Stimulated activated memory B cell treated with anti-CD40 and anti-IgM and Interleukin-4, amounts not matched to agents 10 μg/mL and 1 μg/mL and 100 μg/mL, for 72 hours (primary cell): ENCODE measurements around the gene ZNF549.

ENCODE experiments used
- ATAC-seq: fragments of 150-1000 bp; cut with Tn5 transposase; 2 replicates; pipeline ENCODE4 v1.10.0; 2021
- H3K27ac Mint-ChIP-seq: one replicate; pipeline ENCODE4 v1.8.0; 2022; ENCODE audit warnings: mild to moderate bottlenecking, mixed read lengths
- H3K27me3 Mint-ChIP-seq: one replicate; pipeline ENCODE4 v1.8.0; 2022; ENCODE audit warnings: mixed read lengths
- H3K36me3 Mint-ChIP-seq: one replicate; pipeline ENCODE4 v1.8.0; 2022; ENCODE audit warnings: mixed read lengths
- H3K4me1 Mint-ChIP-seq: one replicate; pipeline ENCODE4 v1.8.0; 2022; ENCODE audit warnings: mixed read lengths
- H3K4me3 Mint-ChIP-seq: one replicate; pipeline ENCODE4 v1.8.0; 2022; ENCODE audit warnings: mild to moderate bottlenecking, moderate library complexity, mixed read lengths
- H3K9me3 Mint-ChIP-seq: one replicate; pipeline ENCODE4 v1.8.0; 2022; ENCODE audit warnings: mixed read lengths

The ZNF549 gene

DNA sequence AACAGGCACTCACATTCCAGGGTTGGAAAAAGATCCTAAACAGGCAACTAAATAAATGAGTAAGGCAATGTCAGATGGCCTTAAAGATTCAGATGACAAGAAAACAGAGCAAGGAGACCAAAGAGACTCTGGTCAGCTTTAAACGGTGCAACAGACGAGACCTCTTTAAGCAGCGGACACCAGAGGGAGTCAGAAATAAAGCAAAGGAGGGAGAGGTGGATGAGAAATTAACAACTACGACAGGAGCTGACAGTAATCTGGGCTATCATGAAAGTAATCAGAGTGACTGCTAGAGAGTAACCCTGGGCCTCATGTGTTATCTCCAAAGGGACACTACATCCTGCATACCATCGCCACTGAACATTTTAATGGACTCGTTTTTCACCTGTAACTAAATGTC lies 31.4 kb downstream of the ZNF549 start:
- Mint-ChIP-seq H3K27ac (peak overlapping the region; percentile 81), H3K4me3 (peak overlapping the region; percentile 95), H3K9me3 (peaks cover 6% of the 10 kb centered on the region), H3K4me1 (peaks cover 32% of the 10 kb centered on the region), H3K27me3 (no peaks in the 10 kb centered on the region), H3K36me3 (peaks cover 41% of the 10 kb centered on the region)
- ATAC-seq: no peak

DNA sequence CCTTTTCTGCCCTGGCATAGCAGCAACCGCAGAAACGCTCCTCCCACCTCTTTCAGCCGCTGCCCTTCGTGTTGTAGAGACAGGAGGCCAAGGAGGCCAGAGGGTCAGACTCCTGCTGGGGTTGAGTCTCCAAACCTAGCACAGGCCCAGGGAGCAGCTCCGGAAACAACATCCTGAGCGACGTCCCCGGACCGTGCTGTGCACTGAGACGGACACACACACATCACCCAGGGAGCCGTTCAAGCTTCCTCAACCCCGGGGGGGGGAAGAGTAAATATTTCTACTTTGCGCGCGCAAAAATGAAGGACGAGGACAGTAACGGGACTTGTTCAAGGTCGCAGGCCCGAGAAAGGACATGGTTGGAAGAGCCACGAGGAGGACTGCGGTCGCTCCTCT lies 31.9 kb downstream of the ZNF549 start:
- peak overlapping the region; percentile 81 for H3K27ac Mint-ChIP-seq
- peak overlapping the region; percentile 95 for H3K4me3 Mint-ChIP-seq
- H3K4me1 Mint-ChIP-seq: peaks cover 32% of the 10 kb centered on the region
- H3K27me3 Mint-ChIP-seq: no peaks in the 10 kb centered on the region
- peaks cover 39% of the 10 kb centered on the region for H3K36me3 Mint-ChIP-seq
- H3K9me3 Mint-ChIP-seq: peaks cover 9% of the 10 kb centered on the region
- peak; percentile 57 for ATAC-seq

DNA sequence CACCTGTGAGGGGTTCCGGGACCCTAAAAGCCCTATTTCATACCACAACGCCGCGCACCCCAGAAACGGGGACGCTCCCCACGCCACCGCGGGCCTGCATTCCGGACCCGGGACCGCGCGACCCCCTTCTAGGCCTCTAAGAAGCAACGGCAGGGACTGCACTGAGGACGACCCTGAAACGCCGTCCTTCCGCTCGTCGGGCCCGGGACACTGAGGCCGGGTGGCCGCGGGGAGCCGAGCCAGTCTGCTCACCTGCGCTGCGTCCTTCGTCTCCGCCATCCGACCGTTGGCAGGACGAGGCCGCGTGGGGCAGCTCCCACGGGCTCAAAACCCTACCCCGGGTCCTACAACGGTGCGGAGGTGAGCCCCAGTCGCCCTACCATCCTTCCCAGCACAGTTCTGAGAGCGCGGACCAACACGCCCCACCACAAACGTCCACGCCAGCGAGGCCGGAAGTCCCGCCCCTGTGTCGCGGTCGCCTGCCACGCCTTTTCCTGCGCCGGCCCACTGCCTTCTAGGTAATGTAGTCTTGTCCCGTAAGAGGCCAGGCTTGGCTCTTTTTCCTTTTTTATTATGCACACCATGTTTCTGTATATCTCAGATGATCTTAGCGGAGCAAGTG lies 32.4 kb downstream of the ZNF549 start, which contains the start of gene ZNF550:
Gene ZNF550 (minus strand): TSS at position 460 of the 622 bp plus-strand sequence. CDS start 181 bp downstream, at position 279.
- Mint-ChIP-seq H3K27ac (peak within 1 kb of the TSS; percentile 81), H3K27me3 (no peaks in the 10 kb centered on the region), H3K9me3 (peaks cover 9% of the 10 kb centered on the region), H3K4me1 (peaks cover 32% of the 10 kb centered on the region), H3K36me3 (peaks cover 34% of the 10 kb centered on the region), H3K4me3 (peak within 1 kb of the TSS; percentile 95)
- peak; percentile 99 for ATAC-seq

DNA sequence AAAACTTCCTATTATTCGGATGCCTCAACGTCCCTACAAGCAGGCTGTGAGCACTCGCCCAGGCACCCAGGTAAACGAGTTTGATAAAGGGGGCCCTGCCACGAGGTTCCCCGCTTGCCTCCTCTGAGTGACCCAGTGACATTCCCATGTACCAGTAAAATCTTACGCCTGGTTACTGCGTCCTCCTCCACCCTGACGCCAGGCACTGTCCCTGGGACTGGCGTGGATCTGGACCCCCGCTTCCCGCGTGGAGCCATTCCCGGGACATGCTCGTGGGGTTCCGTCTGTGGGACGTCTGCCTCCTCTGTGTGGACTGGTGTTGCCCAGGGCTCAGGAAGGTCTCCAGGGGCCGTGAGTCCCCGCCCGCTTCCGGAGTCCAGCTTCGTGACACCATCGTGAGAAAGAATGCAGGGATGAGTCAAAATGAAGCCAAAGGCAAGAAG lies 32.9 kb downstream of the ZNF549 start:
- Mint-ChIP-seq H3K4me1 (peaks cover 32% of the 10 kb centered on the region), H3K36me3 (peaks cover 29% of the 10 kb centered on the region), H3K27ac (peak overlapping the region; percentile 81), H3K4me3 (peak overlapping the region; percentile 95), H3K9me3 (peaks cover 10% of the 10 kb centered on the region), H3K27me3 (no peaks in the 10 kb centered on the region)
- peak; percentile 24 for ATAC-seq

GRCh38 chr19:57563547-57563946 lies 36.4 kb downstream of the ZNF549 start:
- H3K4me3 Mint-ChIP-seq: no peak overlapping the region
- H3K9me3 Mint-ChIP-seq: peaks cover 21% of the 10 kb centered on the region
- no peak for ATAC-seq
- peaks cover 18% of the 10 kb centered on the region for H3K4me1 Mint-ChIP-seq
- no peaks in the 10 kb centered on the region for H3K27me3 Mint-ChIP-seq
- H3K36me3 Mint-ChIP-seq: peaks cover 11% of the 10 kb centered on the region
- H3K27ac Mint-ChIP-seq: no peak overlapping the region

GRCh38 chr19:57566396-57567265 lies 39.5 kb downstream of the ZNF549 start:
- no peak overlapping the region for H3K4me3 Mint-ChIP-seq
- H3K4me1 Mint-ChIP-seq: no peaks in the 10 kb centered on the region
- H3K36me3 Mint-ChIP-seq: peaks cover 27% of the 10 kb centered on the region
- no peak overlapping the region for H3K27ac Mint-ChIP-seq
- no peaks in the 10 kb centered on the region for H3K27me3 Mint-ChIP-seq
- peaks cover 30% of the 10 kb centered on the region for H3K9me3 Mint-ChIP-seq
- no peak for ATAC-seq

GRCh38 chr19:57570707-57571106 lies 43.6 kb downstream of the ZNF549 start:
- no peaks in the 10 kb centered on the region for H3K27me3 Mint-ChIP-seq
- no peak for ATAC-seq
- no peak overlapping the region for H3K27ac Mint-ChIP-seq
- H3K36me3 Mint-ChIP-seq: peaks cover 61% of the 10 kb centered on the region
- no peaks in the 10 kb centered on the region for H3K4me1 Mint-ChIP-seq
- peaks cover 36% of the 10 kb centered on the region for H3K9me3 Mint-ChIP-seq
- no peak overlapping the region for H3K4me3 Mint-ChIP-seq

GRCh38 chr19:57572415-57572947 lies 45.3 kb downstream of the ZNF549 start:
- H3K36me3 Mint-ChIP-seq: peaks cover 75% of the 10 kb centered on the region
- H3K4me3 Mint-ChIP-seq: no peak overlapping the region
- H3K27ac Mint-ChIP-seq: no peak overlapping the region
- no peaks in the 10 kb centered on the region for H3K27me3 Mint-ChIP-seq
- peaks cover 46% of the 10 kb centered on the region for H3K9me3 Mint-ChIP-seq
- H3K4me1 Mint-ChIP-seq: peaks cover 16% of the 10 kb centered on the region
- ATAC-seq: no peak

GRCh38 chr19:57576661-57577060 lies 49.5 kb downstream of the ZNF549 start:
- Mint-ChIP-seq H3K36me3 (peaks cover 64% of the 10 kb centered on the region), H3K27me3 (no peaks in the 10 kb centered on the region), H3K27ac (no peak overlapping the region), H3K9me3 (peaks cover 37% of the 10 kb centered on the region), H3K4me1 (peaks cover 31% of the 10 kb centered on the region), H3K4me3 (no peak overlapping the region)
- ATAC-seq: no peak

DNA sequence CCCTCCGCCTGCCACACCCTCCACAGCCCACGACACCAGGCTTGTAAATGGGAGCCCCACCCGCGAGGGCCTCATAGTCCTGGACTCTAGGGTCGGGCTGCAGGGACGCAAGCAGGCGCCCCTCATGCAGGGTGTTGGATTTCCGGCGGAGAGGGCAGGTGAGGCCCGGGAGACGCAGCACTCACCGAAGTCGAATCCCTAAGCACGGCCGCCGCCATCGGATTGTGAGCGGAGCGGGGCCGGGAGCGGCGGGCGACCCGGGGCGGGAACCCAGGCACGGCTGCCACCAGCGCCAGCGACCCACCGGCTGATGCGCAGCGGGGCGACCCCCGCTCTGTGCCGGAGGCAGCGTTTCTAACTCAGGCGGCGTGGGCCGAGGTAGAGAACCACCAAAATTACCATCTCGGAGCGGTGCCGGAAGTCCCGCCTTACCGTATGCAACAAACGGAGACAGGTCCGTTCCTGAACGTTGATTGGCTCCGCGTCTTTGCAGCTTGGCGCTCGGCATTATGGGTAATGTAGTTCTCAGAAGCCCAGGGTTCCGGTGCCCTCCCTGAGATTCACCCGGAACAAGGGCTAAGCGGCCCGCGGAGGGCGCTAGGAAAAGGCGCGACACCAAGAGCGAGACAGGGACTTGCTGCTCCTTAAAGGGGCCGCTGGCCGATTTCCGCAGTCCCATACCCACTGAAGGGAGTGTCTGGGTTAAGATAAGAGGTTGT lies 51.5 kb downstream of the ZNF549 start, which contains the start of gene ZNF416:
Gene ZNF416 (minus strand): TSS at position 425 of the 719 bp plus-strand sequence. CDS start 207 bp downstream, at position 218.
- H3K36me3 Mint-ChIP-seq: peaks cover 44% of the 10 kb centered on the region
- H3K4me3 Mint-ChIP-seq: peak within 1 kb of the TSS; percentile 90
- peaks cover 38% of the 10 kb centered on the region for H3K9me3 Mint-ChIP-seq
- H3K27me3 Mint-ChIP-seq: no peaks in the 10 kb centered on the region
- peak; percentile 98 for ATAC-seq
- H3K27ac Mint-ChIP-seq: peak within 1 kb of the TSS; percentile 77
- H3K4me1 Mint-ChIP-seq: peaks cover 34% of the 10 kb centered on the region

DNA sequence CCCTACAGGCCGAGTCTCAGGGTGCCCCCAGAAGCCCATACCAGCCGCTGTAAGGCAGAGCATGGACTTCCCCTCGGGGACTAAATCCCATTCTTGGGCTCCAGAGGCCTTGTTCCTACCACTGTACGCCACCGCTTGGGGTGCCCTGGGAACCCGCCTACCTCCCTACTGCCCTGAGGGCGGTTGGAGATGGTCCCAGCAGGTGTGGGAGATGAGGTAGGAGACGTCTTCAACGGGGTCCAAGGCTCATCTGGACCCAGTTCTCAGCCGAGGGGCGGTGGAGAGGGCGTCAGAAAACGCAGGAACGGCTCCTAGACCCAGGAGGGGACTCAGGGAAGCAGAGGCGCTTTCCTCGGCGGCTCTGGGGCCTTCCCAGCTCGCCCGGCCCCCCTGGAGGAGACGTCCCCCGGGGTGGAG lies 56.0 kb downstream of the ZNF549 start:
- Mint-ChIP-seq H3K27me3 (no peaks in the 10 kb centered on the region), H3K9me3 (peaks cover 29% of the 10 kb centered on the region), H3K4me1 (peaks cover 34% of the 10 kb centered on the region), H3K36me3 (peaks cover 38% of the 10 kb centered on the region), H3K27ac (peak overlapping the region; percentile 94), H3K4me3 (peak overlapping the region; percentile 91)
- ATAC-seq: no peak

- peaks cover 31% of the 10 kb centered on the region for H3K4me1 Mint-ChIP-seq
- H3K9me3 Mint-ChIP-seq: peaks cover 34% of the 10 kb centered on the region
Observed at GRCh38 chr19:57583521-57584416, 56.6 kb downstream of the ZNF549 start, which contains the start of gene ZIK1. Gene ZIK1 (plus strand): TSS chr19:57584145. CDS start chr19:57584357, 212 bp downstream.

DNA sequence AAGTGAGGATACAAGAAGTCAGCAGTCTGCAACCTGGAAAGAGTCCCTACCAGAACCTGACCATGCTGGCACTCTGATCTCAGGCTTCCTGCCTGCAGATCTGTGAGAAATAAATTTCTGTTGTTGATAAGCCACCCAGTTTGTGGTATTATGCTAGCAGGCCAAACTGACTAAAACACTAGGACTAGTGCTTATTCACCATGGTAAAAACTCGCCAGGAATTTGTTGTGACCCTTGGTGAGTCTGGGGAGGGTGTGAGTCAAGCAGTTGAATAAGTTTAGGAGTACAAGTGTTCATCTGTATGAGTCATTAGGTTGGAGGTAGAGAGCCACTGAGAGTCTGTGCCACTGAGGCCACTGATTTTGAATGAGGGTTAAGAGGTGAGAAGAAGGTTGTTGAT lies 60.4 kb downstream of the ZNF549 start:
- Mint-ChIP-seq H3K4me3 (no peak overlapping the region), H3K4me1 (peaks cover 27% of the 10 kb centered on the region), H3K9me3 (peaks cover 35% of the 10 kb centered on the region), H3K27me3 (no peaks in the 10 kb centered on the region), H3K36me3 (peaks cover 79% of the 10 kb centered on the region), H3K27ac (no peak overlapping the region)
- no peak for ATAC-seq

More at GRCh38 chr19:57583521-57584416, 56.6 kb downstream of the ZNF549 start, which contains the start of gene ZIK1:
- peak; percentile 97 for ATAC-seq
- no peaks in the 10 kb centered on the region for H3K27me3 Mint-ChIP-seq
- peaks cover 45% of the 10 kb centered on the region for H3K36me3 Mint-ChIP-seq
- peak within 1 kb of the TSS; percentile 94 for H3K27ac Mint-ChIP-seq
- H3K4me3 Mint-ChIP-seq: peak within 1 kb of the TSS; percentile 91

GRCh38 chr19:57599377-57599760 lies 72.2 kb downstream of the ZNF549 start:
- H3K4me3 Mint-ChIP-seq: peak overlapping the region; percentile 72

More at GRCh38 chr19:57599377-57599760, 72.2 kb downstream of the ZNF549 start:
- no peak for ATAC-seq
- peaks cover 12% of the 10 kb centered on the region for H3K9me3 Mint-ChIP-seq
- H3K36me3 Mint-ChIP-seq: peaks cover 31% of the 10 kb centered on the region
- no peaks in the 10 kb centered on the region for H3K27me3 Mint-ChIP-seq
- H3K27ac Mint-ChIP-seq: peak overlapping the region; percentile 36
- H3K4me1 Mint-ChIP-seq: peaks cover 17% of the 10 kb centered on the region
